HG03066 (cell line): ENCODE measurements around the gene MGAT1.
"Not testable (repeated sequence)": the region's sequence is repeated elsewhere in the genome, so short reads cannot be mapped to it uniquely, and the experiment has no call there.

Experiments used
- ATAC-seq: cut with Tn5 transposase; IDR thresholded peaks from one replicate; pipeline ENCODE4 v1.9.1; 2021; ENCODE audit warnings: low read depth; ENCODE audit not compliant: unreplicated experiment

Gene MGAT1

DNA sequence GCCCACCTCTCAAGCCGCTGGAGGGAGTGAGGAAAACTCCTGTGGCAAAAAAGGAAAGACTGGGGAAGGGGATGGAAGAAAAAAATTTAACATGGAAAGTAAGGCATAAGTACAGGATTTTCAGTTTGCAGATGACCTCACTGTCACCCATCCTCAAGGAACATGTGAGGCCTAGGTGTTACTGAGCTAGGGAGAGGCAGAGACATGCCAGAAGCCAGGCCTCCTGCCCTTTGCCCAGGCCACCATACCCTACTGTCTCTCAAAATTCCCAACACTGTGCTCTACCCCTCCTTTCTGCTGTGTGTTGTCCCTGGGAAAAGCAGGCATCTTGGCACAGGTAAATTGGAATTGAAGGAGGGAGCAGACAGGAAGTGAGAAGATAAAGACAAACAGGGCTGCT, 4.4 kb upstream of the MGAT1 start:
- no peak for ATAC-seq

DNA sequence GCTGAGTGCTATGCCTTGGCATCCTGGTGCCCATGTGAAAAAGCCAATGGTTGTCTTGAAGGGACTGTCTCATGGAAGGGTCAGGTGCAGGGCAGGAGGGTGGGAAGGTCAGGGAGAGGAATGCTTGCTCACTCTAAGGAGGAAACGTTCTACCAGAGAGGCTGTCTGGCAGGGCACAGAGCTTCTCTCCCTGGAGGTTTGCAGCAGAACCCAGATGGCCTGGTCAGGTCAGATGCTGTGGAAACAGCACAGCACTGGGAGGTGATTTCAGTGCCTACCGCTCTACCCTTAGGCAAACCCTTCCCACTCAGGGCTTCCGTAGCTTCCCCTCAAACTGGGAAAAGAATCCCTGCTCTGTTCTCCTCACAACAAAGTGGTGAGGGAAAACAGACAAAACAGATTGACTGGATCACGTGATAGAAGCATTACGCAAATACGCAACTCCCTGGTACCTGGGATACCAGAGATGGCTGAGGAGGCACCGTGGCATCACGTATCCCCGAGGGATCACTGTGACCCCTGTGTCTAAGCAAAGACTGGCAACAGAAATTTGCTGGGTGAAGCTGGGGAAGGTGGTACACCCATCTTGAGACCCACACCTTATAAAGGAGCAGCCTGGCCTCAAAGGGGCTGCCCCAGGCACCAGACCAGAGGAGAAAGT, 3.9 kb upstream of the MGAT1 start:
- ATAC-seq: no peak

DNA sequence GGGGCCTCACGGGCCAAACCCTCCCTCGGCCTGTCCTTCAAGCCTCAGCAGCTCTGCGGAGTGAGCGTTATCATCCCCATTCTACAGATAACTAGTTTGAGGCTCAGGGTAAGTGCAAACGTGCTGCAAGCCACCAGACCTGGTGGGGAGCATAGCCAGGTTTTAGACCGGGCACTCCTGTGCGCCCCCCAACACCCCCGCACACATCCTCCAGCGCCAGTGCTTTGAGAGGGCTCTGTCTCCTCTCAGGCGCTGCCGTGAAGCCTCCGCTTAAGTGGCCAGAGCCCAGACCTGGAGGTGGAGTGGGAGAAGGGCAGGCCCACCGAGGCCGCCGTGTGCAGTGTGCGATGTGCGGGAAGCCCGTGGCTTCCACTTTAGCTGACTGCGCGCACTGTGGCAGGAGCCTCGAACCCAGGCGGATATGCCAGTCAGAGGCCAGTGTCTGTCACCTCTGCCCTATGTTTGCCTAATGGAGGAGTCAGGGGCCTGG, 1.6 kb upstream of the MGAT1 start:
- ATAC-seq: no peak

DNA sequence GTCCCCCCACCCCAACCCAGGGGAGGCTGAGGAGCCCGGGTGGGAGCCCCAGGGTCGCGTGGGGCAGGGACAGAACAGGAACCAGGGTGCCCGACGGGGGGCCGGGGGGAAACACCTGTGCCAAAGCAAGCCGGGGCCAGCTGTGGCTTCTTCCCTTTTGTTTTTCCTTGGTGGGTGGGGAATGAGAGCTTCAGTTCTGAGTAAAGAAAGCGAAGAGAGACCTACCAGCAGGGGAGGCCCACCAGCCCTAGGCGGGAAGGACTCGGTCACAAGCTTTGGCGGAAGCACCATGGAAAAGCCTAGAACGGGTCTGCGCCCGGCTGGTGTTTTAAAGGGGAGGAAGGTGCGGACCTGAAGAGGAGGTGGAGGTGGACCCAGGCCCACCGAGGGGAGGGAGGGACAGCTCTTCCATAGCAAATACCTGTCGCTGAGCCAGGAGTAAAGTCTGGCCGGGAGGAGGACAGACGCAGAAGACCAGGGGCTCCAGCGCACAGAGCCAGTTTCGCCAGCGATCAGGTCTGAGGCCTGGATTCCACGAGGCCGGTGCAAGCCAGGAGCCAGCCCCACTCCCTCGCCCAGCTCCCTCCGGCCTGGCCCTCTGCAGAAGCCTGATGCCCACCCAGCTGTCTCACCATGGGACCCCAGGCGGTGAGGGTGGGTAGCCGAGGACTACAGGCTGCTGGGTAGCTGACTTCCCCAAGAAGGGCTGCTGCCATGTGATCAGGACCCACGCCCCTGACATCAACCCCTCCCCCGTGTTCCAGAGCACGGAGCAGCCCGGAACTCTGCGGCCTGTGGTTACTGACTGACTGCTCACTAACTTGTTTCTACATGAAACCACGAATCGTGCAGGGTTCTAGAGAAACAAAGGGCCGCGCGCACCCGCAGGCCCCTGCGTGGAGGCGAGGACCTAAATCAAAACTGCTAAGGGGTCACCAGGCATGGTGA, 849 bp upstream of the MGAT1 start:
- peak; percentile 66 for ATAC-seq

DNA sequence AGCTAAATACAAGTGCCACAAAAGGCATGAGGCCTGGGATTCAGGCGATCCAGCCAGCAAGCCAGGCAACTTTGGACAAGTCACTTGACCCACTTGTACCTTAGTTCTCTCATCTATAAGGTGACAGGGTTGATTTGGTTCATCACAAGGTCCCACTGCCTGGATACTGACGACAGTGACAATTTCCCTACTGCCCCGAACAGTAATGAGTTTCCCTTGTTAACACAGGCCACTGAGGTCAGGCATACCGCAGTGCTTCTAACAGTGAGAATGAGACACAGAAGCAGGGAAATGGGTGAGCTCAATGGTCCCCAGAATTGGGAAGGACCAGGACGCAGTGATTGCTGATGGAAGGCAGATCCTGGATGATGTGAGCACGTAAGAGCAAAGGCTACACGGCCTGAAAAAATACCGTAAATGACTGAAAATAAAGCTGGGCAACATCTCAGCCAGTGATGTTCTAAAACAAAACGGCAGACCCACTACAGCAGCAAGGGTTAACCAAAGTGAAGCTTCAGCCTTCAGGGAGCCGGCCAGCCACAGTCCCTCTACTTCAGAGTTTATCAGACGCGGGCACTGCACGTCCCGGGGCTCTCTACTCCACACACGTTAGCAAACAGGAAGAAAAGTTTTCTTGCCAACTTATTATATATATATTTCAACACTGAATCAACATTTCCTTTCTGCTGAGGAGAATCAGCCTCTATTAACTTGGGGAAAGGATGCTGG, 846 bp downstream of the MGAT1 start:
- ATAC-seq: no peak

DNA sequence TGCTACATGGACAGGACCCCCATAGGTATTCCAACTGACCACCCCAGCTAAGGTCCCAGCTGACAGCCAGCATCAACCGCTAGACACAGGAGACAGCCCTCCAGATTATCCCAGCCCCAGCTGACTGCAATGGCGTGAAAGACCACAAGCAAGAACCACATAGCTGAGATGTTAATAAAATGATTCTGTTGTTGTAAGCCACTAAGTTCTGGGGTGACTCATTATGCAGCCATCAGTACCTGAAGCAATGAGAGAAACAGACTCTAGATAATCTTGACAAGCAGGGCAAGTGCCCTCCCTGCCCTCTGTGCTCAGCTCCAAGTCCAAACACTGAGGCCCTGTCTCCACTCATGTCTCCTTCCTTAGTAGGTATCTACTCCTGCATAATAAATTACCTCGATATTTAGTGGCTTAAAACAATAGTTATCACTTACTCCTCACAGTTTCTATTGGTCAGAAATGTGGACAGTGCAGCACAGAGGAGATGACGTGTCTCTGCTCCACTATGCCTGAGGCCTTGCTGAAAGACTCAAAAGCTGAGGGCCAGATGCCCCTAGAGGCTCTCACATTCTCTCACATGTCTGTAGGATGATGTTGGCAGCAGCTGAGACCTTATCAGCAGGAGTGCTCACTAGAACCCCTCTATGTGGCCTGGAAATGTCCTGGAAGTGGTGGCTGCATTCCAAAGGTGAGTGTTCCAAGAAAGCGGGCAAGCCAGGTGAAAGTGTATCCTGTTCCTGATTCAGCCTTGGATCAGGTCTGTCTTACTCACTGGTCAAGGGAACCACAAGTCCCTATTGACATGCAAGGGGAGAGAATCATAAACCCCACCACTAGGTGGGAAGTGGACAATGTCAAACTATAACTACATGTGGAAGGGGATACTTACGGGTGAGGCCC, 2.5 kb downstream of the MGAT1 start:
- no peak for ATAC-seq

DNA sequence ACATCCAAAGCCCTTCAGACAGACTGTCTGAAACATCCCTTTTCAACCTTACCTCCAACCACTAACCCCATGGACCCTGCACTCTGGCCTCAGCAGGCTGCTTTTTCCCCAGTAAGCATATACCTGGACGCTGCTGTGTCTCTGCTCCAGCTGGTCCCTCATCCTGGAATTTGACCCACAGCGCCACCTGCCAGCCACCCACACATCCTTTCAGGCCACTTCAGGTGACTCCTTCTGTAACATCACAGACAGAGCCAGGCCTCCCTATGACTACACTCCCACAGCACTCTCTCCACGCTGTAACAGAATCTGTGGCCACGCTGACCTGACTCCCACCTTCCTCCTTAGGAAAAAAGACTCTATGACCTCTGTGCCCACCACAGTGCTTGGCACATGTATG, 3.4 kb downstream of the MGAT1 start:
- ATAC-seq: no peak

DNA sequence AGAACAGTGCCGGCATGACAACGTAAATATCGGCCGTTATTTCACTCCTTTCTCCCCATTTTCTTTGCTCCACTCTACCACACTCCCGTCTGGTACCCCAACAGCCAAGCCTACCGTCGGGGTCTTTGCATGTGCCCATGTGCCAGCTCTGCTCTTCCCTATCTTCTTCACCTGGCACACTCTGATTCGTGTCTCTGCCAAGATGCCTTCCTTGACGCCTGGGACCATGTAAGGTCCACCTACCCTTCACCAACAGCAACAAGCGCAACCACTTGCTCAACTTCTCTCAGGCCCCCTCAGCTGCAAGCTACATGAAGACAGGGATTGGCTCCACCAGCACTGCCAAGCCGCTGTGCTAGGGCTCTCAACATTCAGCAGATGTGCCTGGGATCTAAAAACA, 4.4 kb downstream of the MGAT1 start:
- no peak for ATAC-seq

DNA sequence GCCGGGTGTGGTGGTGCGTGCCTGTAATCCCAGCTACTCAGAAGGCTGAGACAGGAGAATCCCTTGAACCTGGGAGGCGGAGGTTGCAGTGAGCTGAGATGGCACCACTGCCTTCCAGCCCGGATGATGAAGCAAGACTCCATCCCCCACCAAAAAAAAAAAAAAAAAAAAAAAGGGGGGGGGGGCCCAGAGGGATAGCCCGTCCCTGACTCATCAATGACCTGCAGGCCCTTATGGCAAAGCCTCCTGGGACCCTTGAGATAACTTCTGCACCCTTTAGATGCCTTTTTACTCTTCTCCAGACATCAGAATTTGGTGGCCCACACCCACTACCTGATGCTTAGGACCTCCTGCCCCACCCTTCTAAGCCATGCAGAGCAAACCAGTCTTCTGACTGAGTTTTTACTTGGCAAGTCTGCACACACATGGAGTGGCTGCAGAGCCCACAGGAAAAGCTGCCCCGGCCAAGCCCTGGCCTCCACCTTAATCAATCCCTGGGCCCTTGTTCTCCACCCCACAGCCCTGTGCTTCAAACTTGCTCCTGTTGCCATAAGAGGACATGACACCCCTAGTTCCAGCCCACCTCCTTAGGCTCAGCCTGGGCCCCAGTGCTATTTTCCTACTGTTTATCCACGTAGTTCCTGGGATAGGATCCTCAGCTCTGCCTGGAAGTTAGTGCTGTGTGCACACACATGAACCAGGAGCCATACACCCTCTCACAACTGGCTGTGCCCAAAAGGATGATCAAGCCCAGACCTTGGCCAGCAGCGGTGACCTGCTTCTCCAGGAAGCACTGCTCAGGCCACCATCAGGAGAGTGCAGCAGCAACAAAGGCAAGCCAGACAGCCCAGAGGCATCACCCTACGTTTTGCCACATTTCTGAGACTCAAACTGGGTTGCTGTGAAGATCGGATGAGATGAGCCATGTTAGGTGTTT, 5.1 kb downstream of the MGAT1 start:
- no peak for ATAC-seq

DNA sequence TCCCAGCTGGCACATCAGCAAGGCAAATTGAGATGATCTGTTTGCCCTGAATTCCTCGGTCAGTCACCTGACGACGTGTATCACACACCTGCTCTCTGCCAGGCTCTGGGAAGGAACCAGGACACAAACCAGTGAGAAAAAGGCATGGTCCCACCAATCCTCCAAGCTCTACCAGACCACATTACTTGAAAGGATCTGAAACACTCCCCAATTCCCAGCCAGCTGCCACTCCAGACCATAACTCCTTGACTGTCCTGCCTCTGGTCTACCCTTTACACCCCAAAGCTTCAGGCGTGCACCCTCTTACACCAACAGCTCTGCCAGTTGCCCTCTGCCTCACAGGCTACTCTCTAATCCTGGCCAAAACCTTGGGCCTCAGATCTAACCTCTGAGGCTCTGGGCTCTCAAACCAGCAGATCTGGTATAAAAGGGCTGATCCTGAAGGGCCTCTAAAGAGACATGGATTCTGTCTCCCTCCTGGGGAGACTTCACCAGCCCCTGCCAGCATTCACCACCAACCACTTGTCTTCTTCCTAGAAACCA, 6.8 kb downstream of the MGAT1 start:
- no peak for ATAC-seq

DNA sequence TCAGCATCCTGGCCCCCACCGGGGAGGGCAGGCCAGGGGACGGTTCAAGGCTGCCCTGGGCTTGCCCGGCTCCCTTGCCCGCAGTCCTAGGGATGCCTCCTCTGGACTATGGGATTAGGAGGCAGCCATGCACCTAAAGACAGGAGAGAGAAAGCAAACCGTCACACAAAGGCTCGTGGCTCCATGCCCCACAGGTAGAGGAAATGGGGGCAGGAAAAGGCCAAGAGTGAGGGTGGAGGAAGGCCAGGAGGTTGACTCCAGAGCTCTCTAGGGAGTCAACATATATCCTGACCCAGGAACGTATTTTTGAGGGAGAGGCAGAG, 9.7 kb downstream of the MGAT1 start:
- ATAC-seq: no peak

DNA sequence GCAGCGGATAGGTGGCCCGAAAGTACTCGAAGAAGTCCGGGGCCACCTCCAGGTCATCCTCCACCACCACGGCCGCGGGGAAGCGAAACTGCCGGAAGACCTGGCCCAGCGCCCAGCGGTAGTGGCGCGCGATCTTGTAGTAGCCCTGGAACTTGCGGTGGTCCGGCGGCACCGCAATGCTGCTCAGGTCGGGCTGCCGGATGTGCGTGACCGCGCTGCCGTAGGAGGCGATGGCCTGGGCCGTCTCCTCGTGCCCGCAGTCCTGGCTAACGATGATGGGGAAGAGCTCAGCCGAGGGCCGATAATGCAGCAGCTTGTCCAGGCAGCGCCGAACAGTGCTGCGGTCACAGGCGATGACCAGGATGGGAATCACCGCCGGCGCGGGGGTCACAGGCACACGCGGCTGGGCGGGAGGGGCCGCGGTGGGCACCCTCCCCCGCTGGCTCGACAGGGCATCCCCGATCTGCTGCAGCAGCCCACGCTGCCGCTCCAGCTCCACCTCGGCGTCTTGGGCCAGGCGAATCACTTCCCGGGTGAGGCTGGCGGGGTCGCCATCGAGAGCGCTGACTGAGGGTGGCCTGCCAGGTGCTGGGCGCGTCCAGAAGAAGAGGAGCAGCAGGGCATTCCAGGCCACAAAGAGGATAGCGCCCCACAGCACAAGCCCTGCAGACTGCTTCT, 10.2 kb downstream of the MGAT1 start:
- no peak for ATAC-seq

DNA sequence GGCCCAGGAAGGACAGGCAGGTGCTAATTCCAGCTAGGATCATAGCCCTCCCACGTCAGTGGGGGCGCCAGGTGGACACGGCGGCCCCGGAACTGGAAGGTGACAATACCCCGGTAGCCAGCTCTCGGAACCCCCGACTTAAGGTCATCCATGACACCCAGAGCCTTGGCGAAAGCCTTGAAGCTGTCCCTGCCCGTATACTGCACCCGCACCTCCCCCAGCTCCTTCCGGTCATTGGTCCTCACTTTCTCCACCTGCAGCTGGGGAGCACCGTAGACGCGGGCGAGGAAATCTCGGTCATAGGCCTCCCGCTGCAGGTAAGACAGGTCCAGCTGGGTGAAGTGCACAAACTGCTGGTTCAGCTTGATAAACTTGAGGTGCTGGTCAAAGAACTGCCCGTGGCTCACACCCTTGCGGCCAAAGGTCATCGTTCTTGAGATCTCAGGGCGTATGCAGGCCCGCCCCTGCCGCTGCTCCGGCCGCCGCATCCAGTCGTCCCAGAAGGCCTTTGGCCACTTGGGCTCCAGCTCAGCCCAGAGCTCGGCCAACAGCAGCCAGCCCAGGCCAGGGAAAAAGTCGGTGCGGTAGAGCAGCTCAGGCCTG, 10.9 kb downstream of the MGAT1 start:
- ATAC-seq: no peak

DNA sequence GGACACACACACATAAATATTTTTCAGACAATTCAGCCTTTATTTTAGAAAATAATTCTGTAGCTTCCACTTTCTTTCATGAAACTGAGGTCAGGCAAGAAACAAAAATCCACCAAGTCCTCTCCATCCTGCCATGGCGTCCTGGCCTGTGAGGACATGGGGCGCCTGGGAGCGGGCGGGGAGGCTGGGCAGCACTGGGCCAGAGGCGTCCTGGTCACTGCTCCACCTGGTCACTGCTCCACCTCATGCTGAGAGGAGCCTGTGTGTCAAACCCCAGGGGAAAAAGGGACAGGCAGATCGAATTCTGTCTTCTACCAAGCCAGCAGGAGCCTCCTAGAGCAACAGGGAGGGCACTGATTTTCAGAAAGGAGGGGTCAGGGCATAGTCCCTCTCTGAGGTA, 12.1 kb downstream of the MGAT1 start:
- ATAC-seq: no peak

DNA sequence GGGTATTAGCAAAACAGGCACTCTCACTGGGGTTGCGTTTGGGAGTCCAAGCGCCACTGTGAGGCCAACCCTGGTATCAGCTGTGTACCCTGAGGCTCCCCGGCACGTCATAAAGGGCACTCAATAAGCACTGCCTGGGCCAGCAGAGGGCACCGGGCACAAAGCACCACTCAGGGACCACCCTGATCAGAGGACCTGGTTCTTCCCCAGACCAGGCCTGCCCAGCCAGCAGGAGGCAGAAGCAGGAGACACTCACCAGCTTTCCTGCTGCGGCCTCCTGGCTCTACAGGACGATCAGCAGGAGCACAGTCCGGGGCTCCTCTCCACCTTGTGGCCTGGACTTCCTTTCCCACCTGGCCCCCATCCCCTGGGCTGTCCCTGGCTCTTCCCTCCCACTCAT, 12.6 kb downstream of the MGAT1 start:
- ATAC-seq: no peak

DNA sequence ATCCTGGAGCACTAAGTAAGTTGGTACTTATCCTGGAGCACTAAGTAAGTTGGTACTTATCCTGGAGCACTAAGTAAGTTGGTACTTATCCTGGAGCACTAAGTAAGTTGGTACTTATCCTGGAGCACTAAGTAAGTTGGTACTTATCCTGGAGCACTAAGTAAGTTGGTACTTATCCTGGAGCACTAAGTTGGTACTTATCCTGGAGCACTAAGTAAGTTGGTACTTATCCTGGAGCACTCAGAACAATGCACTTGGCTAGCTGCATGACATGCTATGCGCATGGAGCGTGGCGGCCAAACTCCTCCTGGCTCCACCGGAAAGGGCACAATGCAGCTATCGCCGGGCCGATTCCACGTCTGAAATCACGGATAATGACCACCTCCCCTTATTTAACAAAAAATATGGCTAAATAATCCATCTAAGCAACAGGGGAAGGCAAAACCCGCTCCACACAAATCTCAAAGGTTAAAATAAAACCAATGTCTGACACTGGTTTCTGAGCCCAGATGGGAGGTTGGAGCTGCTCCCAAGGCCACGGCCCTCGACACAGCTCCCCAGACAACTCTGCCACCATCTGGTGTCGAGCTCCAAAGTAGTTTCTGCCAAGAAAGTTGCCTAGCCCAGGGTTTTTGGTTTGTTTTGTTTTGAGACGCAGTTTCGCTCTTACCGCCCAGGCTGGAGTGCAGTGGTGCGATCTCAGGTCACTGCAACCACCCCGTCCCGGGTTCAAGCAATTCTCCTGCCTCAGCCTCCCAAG, 13.8 kb downstream of the MGAT1 start:
- ATAC-seq: not testable (repeated sequence)

DNA sequence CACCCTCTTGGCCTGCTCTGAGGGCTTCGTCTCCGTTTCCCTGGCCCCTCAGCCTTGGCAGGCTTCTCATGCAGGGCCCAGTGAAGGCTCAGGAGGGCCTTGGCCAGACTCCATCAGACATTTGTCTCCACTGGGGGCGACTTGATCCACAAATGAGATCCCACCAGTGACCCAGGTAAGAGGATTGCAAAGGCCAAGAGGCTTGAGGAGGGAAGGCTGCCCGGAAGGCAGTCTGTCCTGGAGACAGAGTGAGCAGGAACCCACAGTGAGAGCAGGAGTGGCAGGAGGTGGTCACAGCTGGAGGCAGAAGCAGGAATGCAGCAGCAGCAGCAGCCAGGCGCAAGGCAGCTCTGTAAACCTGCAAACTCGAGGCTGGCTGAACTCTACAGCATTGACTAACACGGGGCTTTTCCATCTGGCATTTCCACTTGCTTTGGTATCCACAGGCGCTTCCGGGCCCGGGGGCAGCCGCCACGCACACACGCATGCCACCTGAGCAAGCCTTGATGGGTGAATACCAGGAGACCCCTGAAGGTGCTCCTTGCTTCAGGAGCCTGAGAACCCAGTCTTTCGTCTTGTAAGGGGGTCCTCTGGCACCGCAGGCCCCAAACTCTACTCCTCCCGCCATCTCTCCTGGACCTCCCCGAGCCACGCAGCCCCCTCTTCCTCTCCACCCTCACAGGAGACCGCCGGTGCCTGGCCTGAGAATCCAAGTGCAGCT, 14.7 kb downstream of the MGAT1 start:
- no peak for ATAC-seq
